ENCODE measurements around the gene DPYD.

Gene DPYD

DNA sequence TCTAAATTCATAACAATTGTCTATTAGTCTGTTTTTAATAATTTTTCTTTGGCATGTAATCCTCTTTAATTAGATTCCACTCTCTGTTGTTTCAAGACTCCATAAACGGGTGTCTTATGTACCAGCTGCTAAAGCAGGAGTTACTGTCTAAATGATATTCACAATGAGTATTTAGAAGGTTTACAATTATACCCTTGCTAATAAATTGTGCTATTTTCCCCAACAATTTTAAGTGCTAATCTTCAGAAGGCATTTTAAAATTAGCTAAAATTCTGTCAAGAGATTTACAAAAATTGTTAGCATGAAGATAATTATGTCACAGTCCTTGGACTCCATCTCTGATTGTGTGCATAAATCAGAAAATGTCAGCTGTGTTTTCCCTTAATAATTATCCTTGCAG, 83.7 kb downstream of the DPYD start:
- no peak for DNase-seq

DNA sequence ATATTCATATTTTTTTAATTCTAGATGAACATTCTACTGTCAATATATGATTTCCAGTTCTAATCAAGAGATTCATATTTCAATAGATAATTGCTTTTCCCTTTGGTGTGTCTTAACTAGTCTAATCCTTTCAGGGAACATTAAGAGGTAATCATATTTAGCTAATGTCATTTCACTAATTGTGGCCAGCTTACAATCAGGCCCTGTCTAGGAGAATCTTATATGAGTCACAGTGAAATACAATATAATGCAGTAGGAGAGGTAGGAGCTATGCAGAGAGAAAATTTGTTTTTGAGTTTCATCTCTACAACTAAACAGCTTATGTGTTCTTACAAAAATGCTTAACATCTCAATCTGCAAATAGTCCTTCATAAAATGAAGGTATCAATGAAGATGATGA, 85.9 kb downstream of the DPYD start:
- no peak for DNase-seq

DNA sequence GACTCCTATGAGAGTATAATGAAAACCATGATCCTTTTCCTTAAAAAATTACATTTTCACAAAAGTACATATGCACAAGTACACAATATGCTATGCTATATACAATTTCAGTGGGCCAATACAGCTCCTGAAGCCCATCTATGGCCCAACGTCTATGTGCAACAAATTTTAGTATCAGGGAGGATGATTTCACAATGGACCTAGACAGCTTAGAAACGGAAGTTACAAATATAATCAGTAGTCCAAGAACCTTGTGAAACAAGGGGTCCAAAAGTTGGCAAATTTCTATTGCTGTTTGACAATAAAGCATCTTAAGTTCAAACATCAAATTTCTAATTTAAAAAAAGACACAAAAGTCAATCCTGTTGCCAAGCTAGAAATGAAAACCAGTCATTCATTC, 87.0 kb downstream of the DPYD start:
- no peak for DNase-seq

DNA sequence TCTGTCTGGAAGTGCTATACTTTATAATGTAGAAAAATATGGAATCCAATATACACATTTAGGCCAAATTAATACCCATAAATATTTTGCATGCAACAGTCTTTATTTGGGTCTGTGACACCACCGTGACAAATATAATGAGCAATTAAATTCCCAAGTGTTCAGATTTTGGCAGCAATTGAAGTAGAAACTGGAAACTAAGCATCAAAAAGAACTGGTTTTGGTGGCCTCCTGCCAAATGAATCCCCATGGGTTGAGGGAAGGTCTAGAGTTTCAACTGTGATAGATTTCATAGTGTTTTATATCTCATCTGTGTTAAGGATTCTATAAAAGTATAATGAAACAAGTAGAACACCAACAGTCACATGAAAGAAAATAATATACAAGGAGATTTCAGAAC, 88.4 kb downstream of the DPYD start:
- no peak for DNase-seq

DNA sequence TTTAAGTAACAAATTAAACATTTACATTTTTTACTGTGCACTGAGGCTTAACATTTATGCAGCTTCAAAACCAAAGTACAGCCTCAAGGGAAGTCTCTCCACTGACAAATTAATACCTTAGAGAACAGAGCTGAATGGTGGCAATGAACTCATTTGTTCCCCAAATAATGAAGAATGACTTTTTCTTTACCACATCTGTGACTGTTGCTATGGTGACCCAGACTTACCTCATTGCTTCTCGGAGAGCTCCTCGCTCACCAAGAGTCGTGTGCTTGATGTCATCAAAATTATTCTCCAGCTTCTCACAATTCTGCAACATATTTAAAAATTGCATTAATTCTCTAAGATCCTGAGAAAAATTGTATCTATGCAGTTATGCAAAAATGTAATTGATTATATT, 92.9 kb downstream of the DPYD start:
- DNase-seq, result no peak

DNA sequence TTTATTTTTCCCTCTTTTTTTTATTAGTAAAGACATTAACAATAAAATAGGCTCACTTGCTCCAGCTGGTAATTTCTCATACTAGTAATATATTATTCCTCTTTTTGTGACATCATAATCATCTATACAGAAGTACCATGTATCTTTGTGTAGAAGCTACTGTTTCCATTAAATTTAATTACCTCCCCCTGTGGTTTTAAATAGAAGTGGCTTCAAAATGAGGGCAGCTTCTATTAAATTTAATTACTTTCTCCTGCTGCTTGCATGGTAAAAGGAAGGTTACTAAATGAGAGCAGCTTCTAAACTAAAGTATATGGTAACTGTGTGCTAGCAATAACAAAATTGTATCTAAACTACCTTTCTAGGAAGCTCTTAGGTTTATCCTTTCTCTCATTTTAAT, 94.0 kb downstream of the DPYD start:
- DNase-seq, result no peak

DNA sequence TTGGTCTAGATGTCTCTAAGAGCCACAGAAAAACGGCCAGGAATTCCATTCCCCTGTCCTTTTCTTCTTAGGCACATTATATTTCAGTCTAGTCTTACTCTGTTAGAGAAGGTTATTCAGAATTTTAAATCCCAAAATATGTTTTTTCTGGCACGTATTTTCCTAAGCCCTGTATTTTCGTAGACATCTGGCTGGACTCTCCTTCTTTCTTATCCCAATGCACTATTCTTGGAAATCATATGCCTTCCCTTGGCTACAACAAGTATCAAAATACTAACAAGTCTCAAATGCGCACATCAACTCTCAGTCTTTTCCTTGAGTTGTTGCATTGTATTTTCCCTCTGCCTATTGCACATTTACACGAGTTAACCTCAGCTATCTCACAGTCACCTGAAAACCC, 96.2 kb downstream of the DPYD start:
- no peak for DNase-seq

DNA sequence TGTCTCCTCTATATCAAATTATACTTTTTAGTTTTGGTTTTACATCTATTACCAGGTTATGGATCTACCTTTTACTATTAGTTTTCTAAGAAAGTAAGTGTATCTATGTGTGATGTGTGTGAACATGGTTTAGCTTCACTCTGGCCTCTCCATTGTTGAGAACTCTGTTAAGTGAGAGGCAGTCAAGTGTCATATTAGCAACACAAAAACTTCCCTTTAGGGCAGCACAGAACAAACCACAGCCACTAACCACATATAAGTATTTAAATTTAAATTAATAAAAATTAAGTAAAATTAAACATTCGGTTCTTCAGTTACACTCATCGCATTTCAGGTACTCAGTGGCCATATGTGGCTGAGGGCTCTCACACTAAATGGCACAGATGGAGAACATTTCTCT, 96.6 kb downstream of the DPYD start:
- no peak for DNase-seq

DNA sequence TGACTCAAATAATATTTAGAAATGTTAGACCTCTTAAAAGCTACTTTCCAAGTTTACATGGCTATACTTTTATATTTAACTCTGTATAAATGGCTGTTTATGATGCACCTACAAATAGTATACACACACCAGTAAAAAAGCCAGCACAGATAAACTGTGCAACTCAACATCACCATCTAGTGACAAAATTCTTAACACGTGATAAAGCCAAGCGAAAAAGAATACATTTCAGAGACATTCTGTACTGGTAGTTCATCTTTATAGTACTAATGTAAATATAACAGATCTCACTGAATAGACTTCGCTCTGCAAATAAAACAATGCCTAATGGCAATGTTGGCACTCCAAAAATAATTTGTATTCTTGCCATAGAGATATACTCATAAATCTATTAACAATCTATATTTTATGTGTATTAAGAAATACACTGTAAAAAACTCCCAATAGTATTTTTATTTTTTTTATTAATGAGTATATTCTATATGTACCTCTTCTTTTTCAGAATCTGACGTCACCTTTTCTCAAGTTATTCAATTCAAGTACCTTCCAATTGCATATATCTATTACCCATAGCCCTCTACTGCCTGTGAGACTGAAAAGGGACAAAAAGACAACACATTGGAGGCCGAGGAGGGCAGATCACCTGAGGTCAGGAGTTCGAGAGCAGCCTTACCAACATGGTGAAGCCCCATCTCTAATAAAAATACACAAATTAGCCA, 100.2 kb downstream of the DPYD start:
- DNase-seq, result no peak

DNA sequence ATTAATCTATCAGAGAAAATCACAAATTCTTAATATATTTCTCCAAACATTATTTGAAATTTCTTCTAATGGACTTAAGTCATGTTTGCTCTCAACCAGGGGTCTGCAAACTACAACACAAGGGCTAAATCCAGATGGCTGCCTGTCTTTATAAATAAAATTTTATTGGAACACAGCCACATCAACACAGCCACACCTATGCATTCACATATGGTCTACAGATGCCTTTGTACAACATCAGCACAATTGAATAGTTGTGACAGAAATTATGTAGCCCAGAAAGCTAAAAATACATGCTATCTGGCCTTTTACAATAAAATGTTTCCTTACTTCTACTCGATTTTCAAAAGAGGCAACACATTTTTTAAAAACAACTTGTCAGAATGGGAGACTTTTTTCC, 103.9 kb downstream of the DPYD start:
- DNase-seq, result no peak

DNA sequence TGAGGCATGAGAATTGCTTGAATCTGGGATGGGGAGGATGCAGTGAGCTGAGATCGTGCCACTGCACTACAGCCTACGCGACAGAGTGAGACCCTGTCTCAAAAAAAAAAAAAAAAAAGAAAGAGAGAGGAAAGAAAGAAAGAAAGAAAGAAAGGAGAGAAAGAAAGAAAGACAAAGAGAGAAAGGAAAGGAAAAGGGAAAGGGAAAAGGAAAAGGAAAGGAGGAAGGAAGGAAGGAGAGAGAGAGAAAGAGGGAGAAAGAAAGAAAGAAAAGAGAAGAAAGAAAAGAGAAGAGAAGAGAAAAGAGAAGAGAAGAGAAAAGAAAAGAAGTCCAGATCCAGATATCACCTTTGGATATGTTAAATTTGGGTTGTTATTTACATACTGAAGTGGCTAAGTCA, 106.0 kb downstream of the DPYD start:
- no peak for DNase-seq

DNA sequence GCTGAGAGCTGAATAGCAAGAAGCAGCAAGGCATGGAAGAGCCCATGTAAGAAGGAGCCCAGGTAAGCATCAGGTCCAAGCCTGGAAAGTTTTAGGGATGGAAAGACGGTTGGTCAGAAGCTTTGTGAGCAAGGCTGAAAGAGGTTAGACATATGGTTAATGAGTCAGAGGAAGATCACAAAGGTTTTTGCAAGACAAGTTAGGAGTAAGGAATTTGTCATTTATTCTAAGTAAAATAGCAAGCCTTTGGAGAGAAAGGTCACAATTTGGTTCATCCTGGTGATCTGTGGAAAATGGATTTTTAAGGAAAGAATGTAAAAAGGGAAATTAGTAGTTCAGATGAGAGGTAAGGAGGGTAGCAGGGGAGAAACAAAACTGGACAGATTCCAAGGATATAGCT, 106.7 kb downstream of the DPYD start:
- no peak for DNase-seq

DNA sequence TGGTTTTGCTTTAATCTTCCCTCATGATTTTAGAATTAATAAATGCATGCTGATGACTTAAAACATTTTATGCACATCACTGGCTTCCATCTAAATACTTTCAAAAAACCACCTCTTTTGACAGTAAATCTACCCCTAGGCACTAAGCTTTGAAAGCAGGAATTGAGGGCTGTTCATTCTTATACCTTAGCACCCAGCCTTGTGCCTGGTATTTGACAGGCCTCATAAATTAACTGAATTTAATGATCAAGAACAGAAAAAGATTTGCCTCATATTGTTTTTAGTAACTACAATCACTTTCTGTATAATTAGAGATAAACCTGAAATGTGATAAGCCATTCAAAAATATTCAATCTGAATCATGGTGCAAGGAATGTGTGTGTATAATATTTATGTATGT, 108.8 kb downstream of the DPYD start:
- no peak for DNase-seq

DNA sequence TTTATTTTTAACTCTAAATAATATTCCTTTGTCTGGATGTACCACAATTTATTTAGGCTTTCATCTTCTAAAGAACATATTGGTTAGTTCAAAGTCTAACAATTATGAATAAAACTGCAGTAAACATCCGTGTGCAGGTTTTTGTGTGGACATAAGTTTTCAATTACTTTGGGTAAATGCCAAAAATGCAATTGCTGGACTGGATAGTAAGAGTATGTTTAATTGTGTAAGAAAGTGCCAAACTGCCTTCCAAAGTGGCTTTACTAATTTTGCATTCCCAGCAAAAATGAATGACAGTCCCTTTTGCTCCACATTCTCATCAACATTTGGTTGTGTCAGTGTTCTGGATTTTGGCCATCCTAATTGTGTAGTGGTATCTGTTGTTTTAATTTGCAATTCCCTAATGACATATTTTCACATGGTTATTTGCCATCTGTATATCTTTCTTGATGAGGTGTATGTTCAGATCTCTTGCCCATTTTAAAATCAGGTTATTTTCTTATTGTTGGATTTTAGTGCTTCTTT, 113.8 kb downstream of the DPYD start:
- no peak for DNase-seq

DNA sequence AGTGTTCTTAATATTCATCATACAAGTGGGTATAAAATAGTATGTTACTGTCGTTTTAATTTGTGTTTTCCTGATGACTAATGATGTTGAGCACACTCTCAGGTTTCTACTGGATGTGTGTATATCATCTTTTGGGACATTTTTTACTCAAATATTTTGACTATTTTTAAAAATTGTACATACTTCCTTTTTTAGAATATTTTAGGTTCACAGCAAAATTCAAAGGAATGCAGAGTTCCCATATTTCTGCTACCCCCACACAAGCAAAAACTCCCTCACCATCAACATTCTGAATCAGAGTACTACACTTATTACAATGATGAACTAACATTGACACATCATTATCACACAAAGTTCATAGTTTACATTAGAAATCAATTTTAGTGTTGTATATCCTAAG, 114.5 kb downstream of the DPYD start:
- DNase-seq, result no peak

DNA sequence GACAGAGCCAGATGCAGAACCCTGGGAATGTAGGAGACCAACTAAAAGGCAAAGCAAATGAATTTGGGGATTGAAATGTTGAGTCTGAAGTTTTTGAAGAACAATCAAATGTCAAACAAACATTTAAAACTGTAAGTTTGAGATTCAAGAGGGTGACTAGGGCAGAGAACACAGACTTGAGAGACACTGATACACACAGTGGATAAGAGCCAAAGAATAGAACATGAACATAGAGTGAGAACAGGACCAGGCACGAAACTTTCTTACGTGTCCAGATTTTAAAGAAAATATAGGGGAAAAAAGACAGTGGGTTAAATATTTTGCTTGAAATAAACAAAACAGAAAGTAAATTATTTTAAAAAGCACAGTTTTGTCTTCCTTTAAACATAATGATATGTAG, 115.7 kb downstream of the DPYD start:
- DNase-seq, result no peak

DNA sequence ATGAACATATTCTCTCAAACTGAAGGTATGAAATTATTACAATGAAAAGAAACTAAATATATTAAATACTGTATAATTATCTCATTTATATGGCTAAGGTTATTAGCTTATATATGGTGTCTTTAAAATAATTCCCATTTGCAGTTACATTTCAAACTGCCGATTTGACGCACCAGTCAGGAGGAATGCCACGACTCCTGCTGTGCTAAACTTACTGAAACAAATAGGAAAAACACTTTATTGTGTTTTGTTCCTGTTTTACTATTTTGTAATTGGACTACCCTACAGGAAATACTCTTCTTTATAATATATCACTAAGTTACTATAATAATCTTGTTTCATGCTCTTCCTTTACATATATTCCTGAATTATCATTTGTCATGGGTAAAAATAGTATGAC, 117.8 kb downstream of the DPYD start:
- DNase-seq, result no peak

DNA sequence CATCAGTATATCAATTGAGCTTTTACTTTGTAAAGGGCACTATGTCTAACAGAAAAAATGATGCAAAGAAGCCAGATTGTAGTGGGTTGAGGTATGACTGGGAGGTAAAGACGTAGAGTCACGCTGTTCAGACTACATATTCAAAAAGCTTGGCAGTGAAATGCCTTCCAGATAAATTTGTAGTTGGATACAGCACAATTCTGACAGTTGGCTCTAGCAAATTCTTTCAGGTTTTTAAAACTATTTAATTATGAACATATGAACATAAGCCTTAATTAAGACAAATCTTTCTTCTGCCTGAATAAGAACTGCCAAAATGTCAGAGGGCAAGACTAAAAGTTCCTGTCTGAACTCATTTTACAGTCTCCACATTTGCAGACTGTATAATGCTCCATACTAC, 118.8 kb downstream of the DPYD start:
- no peak for DNase-seq

DNA sequence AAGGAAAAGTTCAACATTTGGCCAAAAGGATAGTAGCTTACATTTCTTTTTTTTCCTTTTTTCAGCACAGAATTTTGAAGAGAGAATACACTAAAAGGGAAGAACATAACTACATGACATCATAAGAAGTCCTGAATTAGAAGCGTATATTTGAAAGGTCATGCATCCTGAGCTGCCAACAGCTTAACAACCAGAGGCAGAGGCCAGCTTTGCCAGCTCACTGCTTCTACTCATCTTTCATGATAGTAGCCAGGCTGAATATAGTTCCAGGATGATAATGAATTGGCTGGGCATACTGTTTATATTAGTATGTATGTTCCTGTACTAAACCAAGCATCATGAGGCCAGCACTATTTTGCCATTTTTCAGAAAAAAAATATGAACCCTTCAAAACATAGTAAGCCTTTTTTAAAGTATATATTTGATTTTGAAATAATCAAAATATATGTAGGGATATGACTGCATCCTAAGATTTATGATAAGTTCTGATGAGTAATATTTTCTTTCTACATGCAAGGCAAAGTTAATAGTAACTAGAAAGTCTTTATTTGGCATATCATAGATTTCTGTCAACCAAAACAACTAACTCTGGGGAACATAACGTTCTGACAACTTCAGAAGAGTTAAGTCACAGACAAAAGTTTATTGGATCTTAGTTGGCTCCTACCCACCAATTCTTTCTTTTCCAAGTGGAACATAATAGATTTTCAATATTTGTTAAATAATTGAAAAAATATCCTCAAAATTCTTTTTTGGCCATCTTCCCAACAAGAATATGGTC, 123.2 kb downstream of the DPYD start:
- DNase-seq, result no peak

DNA sequence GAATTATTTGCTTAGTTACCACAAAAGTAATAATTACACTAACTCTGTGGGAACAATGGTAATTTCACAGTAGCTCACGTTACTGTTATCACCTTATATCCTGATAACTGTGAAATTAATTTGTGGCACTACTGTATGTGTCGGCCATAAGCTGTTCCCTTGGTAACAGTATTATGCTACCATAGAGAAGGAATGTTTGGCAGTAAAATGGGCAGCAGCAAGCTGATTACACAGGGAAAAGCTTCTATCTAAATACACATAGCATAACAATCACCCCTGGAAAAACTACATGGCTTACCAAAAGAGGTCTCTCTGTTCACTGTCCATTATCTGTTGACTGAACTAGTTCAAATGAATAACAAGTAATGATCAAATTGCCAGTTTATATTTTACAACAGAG, 124.1 kb downstream of the DPYD start:
- DNase-seq, result no peak

DNA sequence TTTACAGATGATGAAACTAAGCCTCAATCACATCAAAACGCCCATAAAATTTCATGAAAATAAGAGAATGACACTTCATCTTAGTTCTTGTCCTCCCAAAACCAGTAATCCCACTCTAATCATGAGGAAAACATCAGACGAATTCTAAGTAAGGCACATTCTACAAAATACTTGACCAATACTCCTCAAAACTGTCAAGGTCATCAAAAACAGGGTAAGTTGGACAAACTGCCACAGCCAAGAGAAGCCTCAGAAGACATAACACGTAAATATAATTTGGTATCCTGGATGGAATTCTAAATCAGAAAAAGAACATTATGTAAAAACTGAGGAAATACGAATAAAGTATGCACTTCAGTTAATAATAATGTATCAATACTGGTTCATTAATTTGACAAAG, 128.2 kb downstream of the DPYD start:
- DNase-seq, result no peak

DNA sequence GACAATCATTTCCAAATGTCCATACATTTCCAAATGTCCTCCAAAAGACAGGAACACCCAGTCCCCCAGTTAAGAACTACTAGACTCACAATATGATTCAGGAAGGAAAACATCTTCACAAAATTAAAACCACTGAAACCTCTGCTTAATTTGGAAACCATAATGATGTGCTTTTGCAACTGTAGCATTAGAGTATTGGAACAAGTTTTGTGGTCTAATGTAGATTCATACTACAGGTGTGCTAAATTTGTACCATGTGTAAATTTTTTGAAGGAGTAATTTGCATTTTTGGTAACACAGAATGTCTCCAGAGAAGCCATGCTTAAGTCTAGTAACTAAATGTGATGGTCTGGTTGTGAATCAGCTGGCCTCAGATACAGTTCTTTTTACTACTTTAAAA, 129.6 kb downstream of the DPYD start:
- DNase-seq, result no peak

DNA sequence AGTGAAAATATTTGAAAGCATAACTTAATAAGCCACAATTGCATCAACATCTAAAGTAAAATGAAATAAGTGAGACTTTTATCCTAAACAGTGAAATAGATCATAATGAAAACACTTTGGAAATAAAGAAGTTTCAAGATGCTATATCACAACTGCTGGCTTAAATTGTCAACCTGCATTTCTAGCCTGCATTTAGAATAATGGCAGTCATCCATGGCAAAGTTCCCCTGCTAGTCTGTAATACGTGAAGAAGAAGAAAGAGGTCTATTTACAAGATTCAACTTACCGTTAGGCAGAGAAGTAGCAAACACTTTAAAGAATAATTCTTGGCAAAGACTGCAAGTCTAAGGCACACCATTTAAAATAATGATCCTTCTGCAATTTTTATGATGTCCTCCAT, 133.6 kb downstream of the DPYD start:
- no peak for DNase-seq

DNA sequence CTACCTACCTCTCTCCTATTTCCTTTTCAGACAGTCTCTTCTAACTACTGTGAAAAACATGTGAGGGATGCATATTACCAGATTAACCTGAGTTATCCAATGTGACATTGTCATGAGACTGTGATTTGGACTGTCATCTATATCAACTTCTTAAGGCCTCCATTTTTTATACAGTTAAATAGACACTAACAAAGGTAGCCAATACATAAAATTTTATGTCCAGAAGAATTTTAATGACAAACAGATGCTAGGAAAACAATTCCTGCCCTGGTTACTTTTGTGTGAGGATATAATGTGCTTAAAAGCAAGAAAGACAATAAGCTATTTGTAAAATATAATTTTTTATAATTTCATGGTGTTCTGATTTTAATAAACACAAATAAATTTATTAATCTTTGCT, 136.2 kb downstream of the DPYD start:
- DNase-seq, result no peak

DNA sequence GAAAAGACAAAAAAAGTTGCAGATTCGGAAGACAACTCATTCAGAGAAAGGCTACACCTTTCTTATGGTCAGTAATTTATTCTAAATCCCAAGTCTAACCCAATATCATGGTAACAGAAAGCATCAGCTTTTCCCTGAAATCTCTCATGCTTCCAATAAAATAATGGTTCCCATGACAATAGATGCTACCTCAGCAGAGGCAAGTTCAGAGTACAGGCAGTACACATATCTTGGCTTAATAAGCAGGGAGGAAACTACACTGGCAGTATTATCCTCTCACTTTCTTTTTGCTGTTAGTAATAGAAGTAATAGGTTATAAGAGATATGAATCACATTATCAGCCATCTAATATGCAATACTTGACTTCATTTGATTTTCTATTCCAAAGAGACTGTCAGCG, 137.1 kb downstream of the DPYD start:
- DNase-seq, result no peak

Data from activated CD4-positive, CD25-positive, alpha-beta regulatory T cell treated with anti-CD3 and anti-CD28 coated beads, Interleukin-2, amount 50 U/mL, for 72 hours (primary cell).